HFFc6 (cell line): Measurements from ENCODE around the gene LHPP. TPM values are rescaled to one million over a fixed set of nuclear protein-coding genes. Genes with fewer than 3 reads are reported as not detected.

Experiments used
- DNase-seq: peaks from one replicate; pipeline ENCODE4 v3.0.0-alpha.2; 2018
- H3K27ac Mint-ChIP-seq: 2 replicates; pipeline ENCODE4 v1.8.0; 2020; ENCODE audit warnings: mild to moderate bottlenecking, mixed read lengths
- H3K27me3 Mint-ChIP-seq: 2 replicates; pipeline ENCODE4 v1.8.0; 2021; ENCODE audit warnings: mild to moderate bottlenecking, moderate library complexity, mixed read lengths; ENCODE audit not compliant: insufficient read depth
- H3K36me3 Mint-ChIP-seq: 2 replicates; pipeline ENCODE4 v1.8.0; 2021; ENCODE audit warnings: low read depth, mixed read lengths
- H3K4me1 Mint-ChIP-seq: 2 replicates; pipeline ENCODE4 v1.8.0; 2020; ENCODE audit warnings: low read depth, mixed read lengths
- H3K4me3 Mint-ChIP-seq: 2 replicates; pipeline ENCODE4 v1.8.0; 2020; ENCODE audit warnings: mild to moderate bottlenecking, moderate library complexity, mixed read lengths
- H3K9me3 Mint-ChIP-seq: 2 replicates; pipeline ENCODE4 v1.8.0; 2020; ENCODE audit warnings: mild to moderate bottlenecking, mixed read lengths
- total RNA-seq, 6 experiments: library from RNA; stranded (reverse); fragmentation: NEBNext Ultra II Directional; extraction: Animal tissue kit (Norgen Biotek cat#: 25700); gene quantifications; 2 replicates in 1 of 6; 3 replicates in 5 of 6; pipeline ENCODE4 v1.2.3, GENCODE V29; 2021
- TF ChIP-seq, protein P1 (sequence below): fragments of 200-600 bp; sonication (generic); IDR thresholded peaks from 2 replicates; pipeline ENCODE4 v1.5.0; 2021; ENCODE audit warnings: antibody characterized with exemption, mild to moderate bottlenecking

The LHPP gene
- total RNA-seq, 6 experiments from 2014 or later = 12.5 to 17.3 (median 14.0) TPM

- Mint-ChIP-seq H3K27ac (no peak overlapping the region), H3K9me3 (no peaks in the 10 kb centered on the region), H3K36me3 (no peaks in the 10 kb centered on the region), H3K4me1 (peaks cover 5% of the 10 kb centered on the region), H3K4me3 (no peak overlapping the region), H3K27me3 (peaks cover 2% of the 10 kb centered on the region)
- no peak for DNase-seq
- TF ChIP-seq, protein P1, sequence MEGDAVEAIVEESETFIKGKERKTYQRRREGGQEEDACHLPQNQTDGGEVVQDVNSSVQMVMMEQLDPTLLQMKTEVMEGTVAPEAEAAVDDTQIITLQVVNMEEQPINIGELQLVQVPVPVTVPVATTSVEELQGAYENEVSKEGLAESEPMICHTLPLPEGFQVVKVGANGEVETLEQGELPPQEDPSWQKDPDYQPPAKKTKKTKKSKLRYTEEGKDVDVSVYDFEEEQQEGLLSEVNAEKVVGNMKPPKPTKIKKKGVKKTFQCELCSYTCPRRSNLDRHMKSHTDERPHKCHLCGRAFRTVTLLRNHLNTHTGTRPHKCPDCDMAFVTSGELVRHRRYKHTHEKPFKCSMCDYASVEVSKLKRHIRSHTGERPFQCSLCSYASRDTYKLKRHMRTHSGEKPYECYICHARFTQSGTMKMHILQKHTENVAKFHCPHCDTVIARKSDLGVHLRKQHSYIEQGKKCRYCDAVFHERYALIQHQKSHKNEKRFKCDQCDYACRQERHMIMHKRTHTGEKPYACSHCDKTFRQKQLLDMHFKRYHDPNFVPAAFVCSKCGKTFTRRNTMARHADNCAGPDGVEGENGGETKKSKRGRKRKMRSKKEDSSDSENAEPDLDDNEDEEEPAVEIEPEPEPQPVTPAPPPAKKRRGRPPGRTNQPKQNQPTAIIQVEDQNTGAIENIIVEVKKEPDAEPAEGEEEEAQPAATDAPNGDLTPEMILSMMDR = 0 out of 2 replicates have a peak, but pooled peaks have one; percentile 14
Observed at GRCh38 chr10:124534231-124534798, 72.7 kb downstream of the LHPP start.

- DNase-seq = no peak
- no peak overlapping the region for H3K27ac Mint-ChIP-seq
- H3K4me3 Mint-ChIP-seq = no peak overlapping the region
- peaks cover 2% of the 10 kb centered on the region for H3K27me3 Mint-ChIP-seq
- no peaks in the 10 kb centered on the region for H3K36me3 Mint-ChIP-seq
- peaks cover 5% of the 10 kb centered on the region for H3K4me1 Mint-ChIP-seq
- H3K9me3 Mint-ChIP-seq = no peaks in the 10 kb centered on the region
- TF ChIP-seq, protein P1 = no peak
Observed at GRCh38 chr10:124534826-124535601, 73.4 kb downstream of the LHPP start.

DNA sequence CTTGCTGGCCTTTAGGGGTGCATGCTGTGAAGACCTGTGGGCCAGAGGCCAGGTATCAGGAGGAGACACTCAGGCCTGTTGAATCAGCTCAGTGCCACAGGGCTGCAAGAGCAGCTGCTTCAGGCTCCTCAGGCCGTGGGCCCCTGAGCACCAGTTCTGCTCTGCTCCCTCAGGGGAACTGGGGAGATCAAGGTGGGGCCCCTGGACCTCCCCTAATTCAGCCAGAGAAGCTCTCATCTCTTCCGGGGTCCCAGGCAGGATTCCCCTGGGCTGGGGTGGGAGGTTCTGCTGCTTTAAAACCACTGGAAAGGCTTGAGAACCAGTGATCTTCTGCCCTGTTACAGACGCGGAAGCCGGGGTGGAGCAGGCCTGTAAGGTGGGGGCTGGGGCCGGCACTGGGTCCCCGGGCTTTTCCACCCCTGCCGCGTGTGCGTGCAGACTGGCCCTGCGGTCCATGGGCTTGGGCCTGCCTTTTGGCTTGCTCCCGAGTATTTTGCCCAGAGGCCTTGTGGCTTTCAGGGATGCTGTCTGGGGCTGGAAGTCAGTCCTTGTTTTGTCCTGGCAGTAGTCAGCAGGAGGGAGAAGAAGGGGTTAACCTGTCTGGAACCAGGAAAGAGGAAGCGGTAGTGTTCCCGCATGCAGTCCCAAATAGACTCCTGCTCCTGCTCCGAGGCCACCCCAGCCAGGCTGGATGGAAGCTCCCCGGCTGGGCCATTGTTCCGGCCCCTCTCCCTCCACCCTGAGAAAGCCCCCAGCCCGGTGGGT, 74.3 kb downstream of the LHPP start:
- no peak overlapping the region for H3K27ac Mint-ChIP-seq
- H3K27me3 Mint-ChIP-seq = peaks cover 2% of the 10 kb centered on the region
- no peaks in the 10 kb centered on the region for H3K36me3 Mint-ChIP-seq
- H3K4me3 Mint-ChIP-seq = no peak overlapping the region
- DNase-seq = no peak
- TF ChIP-seq, protein P1 = no peak
- no peaks in the 10 kb centered on the region for H3K9me3 Mint-ChIP-seq
- no peaks in the 10 kb centered on the region for H3K4me1 Mint-ChIP-seq

DNA sequence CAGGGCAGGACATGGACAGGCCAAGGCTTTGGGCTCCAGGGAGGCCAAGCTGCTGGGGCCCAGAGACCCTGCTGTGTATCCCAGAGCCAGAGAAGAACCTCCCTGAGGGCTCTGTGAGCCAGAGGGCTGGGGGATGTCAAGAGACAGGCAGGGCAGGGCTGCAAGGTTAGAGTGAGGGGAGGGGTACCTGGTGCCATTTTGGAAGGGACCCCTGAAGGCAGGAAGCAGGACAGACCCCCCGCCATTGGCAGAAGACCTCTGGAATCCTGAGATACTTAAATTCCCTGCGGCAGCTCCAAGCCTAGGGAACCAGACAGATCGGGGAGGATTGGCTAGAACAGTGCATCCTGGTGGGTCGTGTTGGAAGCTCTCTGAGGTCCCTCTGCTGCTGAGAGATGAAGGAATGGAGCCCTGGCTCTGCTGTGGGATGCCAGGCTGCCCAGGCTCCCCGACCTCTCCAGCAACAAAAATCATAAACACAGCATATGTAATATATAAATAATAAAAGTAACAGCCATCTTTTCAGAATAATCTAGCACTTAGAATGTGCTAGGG, 75.0 kb downstream of the LHPP start:
- H3K27me3 Mint-ChIP-seq = peaks cover 2% of the 10 kb centered on the region
- H3K4me1 Mint-ChIP-seq = no peaks in the 10 kb centered on the region
- H3K27ac Mint-ChIP-seq = no peak overlapping the region
- no peaks in the 10 kb centered on the region for H3K36me3 Mint-ChIP-seq
- TF ChIP-seq, protein P1 = no peak
- DNase-seq = no peak
- no peak overlapping the region for H3K4me3 Mint-ChIP-seq
- H3K9me3 Mint-ChIP-seq = no peaks in the 10 kb centered on the region

DNA sequence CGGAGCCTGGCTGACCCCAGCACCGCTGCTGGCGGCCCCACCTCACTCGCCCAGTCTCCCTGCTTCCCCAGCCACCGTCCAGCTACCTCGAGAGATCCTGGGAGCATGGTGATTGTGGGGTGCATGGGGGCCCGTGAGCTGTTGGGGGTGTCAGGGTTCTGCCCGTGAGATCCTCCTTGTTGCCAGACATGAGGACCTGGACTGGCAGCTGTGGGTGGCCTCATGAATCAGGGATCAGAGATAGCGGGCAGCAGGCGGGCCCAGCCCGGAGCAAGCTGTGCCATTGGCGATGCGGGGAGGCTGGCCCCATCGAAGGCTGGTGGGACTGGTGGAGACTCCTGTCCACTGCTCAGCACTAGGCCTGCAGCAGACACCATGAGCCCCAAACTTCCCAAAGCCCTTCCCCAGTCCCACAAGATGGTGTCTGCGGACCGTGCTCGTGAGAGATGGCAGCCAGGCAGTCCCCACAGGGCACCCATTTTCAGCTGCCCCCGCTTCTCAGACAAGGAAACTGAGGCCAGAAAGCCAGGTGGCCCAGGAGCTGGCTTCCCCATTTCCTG, 75.6 kb downstream of the LHPP start:
- Mint-ChIP-seq H3K4me3 (no peak overlapping the region), H3K4me1 (no peaks in the 10 kb centered on the region), H3K27ac (no peak overlapping the region)

More for the DNA sequence above, 75.6 kb downstream of the LHPP start:
- no peaks in the 10 kb centered on the region for H3K36me3 Mint-ChIP-seq
- TF ChIP-seq, protein P1 = no peak
- H3K9me3 Mint-ChIP-seq = no peaks in the 10 kb centered on the region
- no peak for DNase-seq
- H3K27me3 Mint-ChIP-seq = peaks cover 2% of the 10 kb centered on the region
